ENCODE data around the gene FSHB.
"Not testable (repeated sequence)": the region's sequence is repeated elsewhere in the genome, so short reads cannot be mapped to it uniquely, and the experiment has no call there.

Gene FSHB

GRCh38 chr11:30261821-30262220 is 31.0 kb downstream of the FSHB start:
- no peak for TF ChIP-seq CTCF (IDR thresholded peaks at IDR 0.05; ENCODE audit: borderline replicate concordance, insufficient read depth, low read depth, low read length)
- H3K4me3 ChIP-seq (ENCODE audit: low read depth, low read length): no peak overlapping the region

GRCh38 chr11:30268638-30269037 is 37.8 kb downstream of the FSHB start:
- not testable (repeated sequence) for H3K4me3 ChIP-seq (ENCODE audit: low read depth, low read length)

- H3K4me3 ChIP-seq (ENCODE audit: low read depth, low read length): no peak overlapping the region
- TF ChIP-seq CTCF (IDR thresholded peaks at IDR 0.05; ENCODE audit: borderline replicate concordance, insufficient read depth, low read depth, low read length): no peak
Observed at GRCh38 chr11:30270671-30271070, 39.9 kb downstream of the FSHB start.

- no peak for TF ChIP-seq CTCF (IDR thresholded peaks at IDR 0.05; ENCODE audit: borderline replicate concordance, insufficient read depth, low read depth, low read length)
- H3K4me3 ChIP-seq (ENCODE audit: low read depth, low read length): no peak overlapping the region
Observed at GRCh38 chr11:30277176-30277575, 46.4 kb downstream of the FSHB start.

GRCh38 chr11:30279796-30280195 is 49.0 kb downstream of the FSHB start:
- no peak for TF ChIP-seq CTCF (IDR thresholded peaks at IDR 0.05; ENCODE audit: borderline replicate concordance, insufficient read depth, low read depth, low read length)
- no peak overlapping the region for H3K4me3 ChIP-seq (ENCODE audit: low read depth, low read length)

- TF ChIP-seq CTCF (IDR thresholded peaks at IDR 0.05; ENCODE audit: borderline replicate concordance, insufficient read depth, low read depth, low read length): no peak
- no peak overlapping the region for H3K4me3 ChIP-seq (ENCODE audit: low read depth, low read length)
Observed at GRCh38 chr11:30281476-30282288, 50.9 kb downstream of the FSHB start.

- no peak overlapping the region for H3K4me3 ChIP-seq (ENCODE audit: low read depth, low read length)
- no peak for TF ChIP-seq CTCF (IDR thresholded peaks at IDR 0.05; ENCODE audit: borderline replicate concordance, insufficient read depth, low read depth, low read length)
Observed at GRCh38 chr11:30282289-30282631, 51.4 kb downstream of the FSHB start.

Data from GM12875 (cell line).